Kidney (tissue), 14 donors: ENCODE data around the gene MCHR1. TPM values are rescaled to one million over a fixed set of nuclear protein-coding genes. Genes with fewer than 3 reads are reported as not detected.
"Not testable (repeated sequence)": the region's sequence is repeated elsewhere in the genome, so short reads cannot be mapped to it uniquely, and the experiment has no call there.

Experiments used
- DNase-seq, 5 donors: peaks; one replicate each; pipeline ENCODE4 v3.0.0-alpha.2; 2013 to 2020
- FAIRE-seq: peaks from 2 replicates; lab custom pipeline; 2012; peaks lifted over from hg19 to GRCh38; lab: Jason Lieb, UNC
- H3K27ac ChIP-seq, 2 donors: one replicate each; pipeline ENCODE4 v1.7.0; 2013; ENCODE audit warnings: low read depth in 2 of 2, low read length in 2 of 2, inconsistent platforms in 1 of 2
- H3K27me3 ChIP-seq: one replicate; pipeline ENCODE4 v1.7.1; 2013; ENCODE audit warnings: low read length, inconsistent platforms; ENCODE audit not compliant: control insufficient read depth, insufficient read depth
- H3K36me3 ChIP-seq, 3 donors: one replicate each; pipeline versions ENCODE4 v1.7.0 to v1.7.1; 2013; ENCODE audit warnings: low read length in 3 of 3, control low read depth in 1 of 3, inconsistent platforms in 1 of 3; ENCODE audit not compliant: insufficient read depth in 3 of 3, control insufficient read depth in 2 of 3
- H3K4me1 ChIP-seq, 3 donors: one replicate each; pipeline versions ENCODE4 v1.7.0 to v1.7.1; 2013; ENCODE audit warnings: low read length in 3 of 3, inconsistent platforms in 1 of 3, low read depth in 1 of 3; ENCODE audit not compliant: control insufficient read depth in 2 of 3, insufficient read depth in 2 of 3
- H3K4me3 ChIP-seq, 3 donors: one replicate each; pipeline versions ENCODE4 v1.7.0 to v1.8.1; 2013; ENCODE audit warnings: low read length in 3 of 3, control low read depth in 1 of 3, inconsistent platforms in 1 of 3
- H3K9ac ChIP-seq, 3 donors: one replicate each; pipeline versions ENCODE4 v1.7.0 to v1.7.1; 2013; ENCODE audit warnings: low read length in 3 of 3, control low read depth in 1 of 3, inconsistent platforms in 1 of 3
- H3K9me3 ChIP-seq, 3 donors: one replicate each; pipeline versions ENCODE4 v1.7.0 to v1.7.1; 2013; ENCODE audit warnings: low read length in 3 of 3, control low read depth in 1 of 3, inconsistent platforms in 1 of 3; ENCODE audit not compliant: control insufficient read depth in 2 of 3, insufficient read depth in 1 of 3
- CTCF ChIP-seq: IDR thresholded peaks from 3 replicates; pipeline ENCODE4 v1.5.1; 2012; ENCODE audit warnings: mild to moderate bottlenecking, moderate library complexity, borderline replicate concordance; ENCODE audit not compliant: insufficient read depth; ENCODE audit errors: extremely low read depth
- intact Hi-C: fragments of 100-400 bp; cut with DNase I; formaldehyde crosslinking; loops from one replicate; pipeline ENCODE4 v1.11.1; 2022
- polyA plus RNA-seq: library from polyadenylated mRNA; stranded (reverse); fragments of 350-450 nt; fragmentation: Illumina TruSeq; extraction: RNeasy Lipid Tissue Mini Kit (QIAGEN cat#74804); gene quantifications from one replicate; pipeline ENCODE4 v1.2.3, GENCODE V29; 2014; ENCODE audit warnings: low read depth, low replicate concordance; ENCODE audit not compliant: insufficient read depth
- total RNA-seq: library from RNA; stranded (reverse); fragmentation: NEBNext Ultra II Directional; extraction: Animal tissue kit (Norgen Biotek cat#: 25700); gene quantifications from one replicate; pipeline ENCODE4 v1.2.1, GENCODE V29; 2021
- donor health status: control.
- donor health status: control.
- donor health status: control.
- donor health status: control.
- donor health status: control.
- donor health status: DM: yes; HTN: yes; CAD: no.
- donor health status: Normal renal cell carcinoma (clear cell type).

Gene MCHR1
- total and polyA plus RNA-seq, 2 donors from 2014 or later, result not detected

GRCh38 chr22:40654522-40655167, 24.6 kb upstream of the MCHR1 start:
- H3K4me3 ChIP-seq, result peak overlapping the region in 1 of 3 donors; percentile 30
- peak overlapping the region; percentile 72 to 82 for H3K27ac ChIP-seq
- intact Hi-C loops, result no loop called here
- no peaks in the 10 kb centered on the region for H3K9me3 ChIP-seq
- no peaks in the 10 kb centered on the region for H3K36me3 ChIP-seq
- no peaks in the 10 kb centered on the region for H3K27me3 ChIP-seq
- H3K9ac ChIP-seq, result peak overlapping the region in 1 of 3 donors; percentile 56
- peak; percentile 27 for TF ChIP-seq CTCF
- H3K4me1 ChIP-seq, result peaks cover 3 to 18% (median 17%) of the 10 kb centered on the region in 3 donors
- peak in 3 of 5 donors; percentile 44 to 79 (median 67) for DNase-seq
- no peak for FAIRE-seq

DNA sequence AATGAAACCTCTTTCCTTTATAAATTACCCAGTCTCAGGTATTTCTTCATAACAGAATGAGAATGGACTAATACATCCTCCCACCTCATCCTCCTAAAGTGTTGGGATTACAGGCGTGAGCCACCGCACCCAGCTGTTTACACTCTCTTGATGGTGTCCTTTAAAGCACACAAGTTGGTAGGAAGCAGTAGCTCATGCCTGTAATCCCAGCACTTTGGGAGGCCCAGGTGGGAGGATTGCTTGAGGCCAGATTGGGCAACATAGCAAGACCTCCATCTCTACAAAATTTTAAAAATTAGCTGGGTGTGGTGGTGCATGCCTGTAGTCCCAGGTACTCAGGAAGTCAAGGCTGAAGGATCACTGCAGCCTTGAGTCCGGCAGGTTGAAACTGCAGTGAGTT, 23.3 kb upstream of the MCHR1 start:
- H3K4me3 ChIP-seq, FAIRE-seq, intact Hi-C loops, H3K36me3 ChIP-seq, H3K27ac ChIP-seq, H3K9ac ChIP-seq, H3K27me3 ChIP-seq, DNase-seq, H3K9me3 ChIP-seq: not testable (repeated sequence)
- H3K4me1 ChIP-seq, result peaks cover 3 to 18% (median 17%) of the 10 kb centered on the region in 3 donors

DNA sequence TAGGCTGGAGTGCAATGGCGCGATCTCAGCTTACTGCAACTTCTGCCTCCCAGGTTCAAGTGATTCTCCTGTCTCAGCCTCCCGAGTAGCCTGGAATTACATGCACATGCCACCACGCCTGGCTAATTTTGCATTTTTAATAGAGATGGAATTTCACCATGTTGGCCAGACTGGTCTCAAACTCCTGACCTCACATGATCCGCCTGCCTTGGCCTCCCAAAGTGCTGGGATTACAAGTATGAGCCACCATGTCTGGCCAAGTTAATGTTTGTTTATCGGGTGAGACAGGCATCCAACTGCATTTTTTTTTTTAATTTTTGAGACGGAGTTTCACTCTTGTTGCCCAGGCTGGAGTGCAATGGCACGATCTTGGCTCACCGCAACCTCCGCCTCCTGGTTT, 22.6 kb upstream of the MCHR1 start:
- H3K9me3 ChIP-seq, intact Hi-C loops, H3K27ac ChIP-seq, DNase-seq, H3K27me3 ChIP-seq, H3K4me3 ChIP-seq, H3K36me3 ChIP-seq, FAIRE-seq, H3K9ac ChIP-seq: not testable (repeated sequence)
- peaks cover 3 to 18% (median 17%) of the 10 kb centered on the region in 3 donors for H3K4me1 ChIP-seq

DNA sequence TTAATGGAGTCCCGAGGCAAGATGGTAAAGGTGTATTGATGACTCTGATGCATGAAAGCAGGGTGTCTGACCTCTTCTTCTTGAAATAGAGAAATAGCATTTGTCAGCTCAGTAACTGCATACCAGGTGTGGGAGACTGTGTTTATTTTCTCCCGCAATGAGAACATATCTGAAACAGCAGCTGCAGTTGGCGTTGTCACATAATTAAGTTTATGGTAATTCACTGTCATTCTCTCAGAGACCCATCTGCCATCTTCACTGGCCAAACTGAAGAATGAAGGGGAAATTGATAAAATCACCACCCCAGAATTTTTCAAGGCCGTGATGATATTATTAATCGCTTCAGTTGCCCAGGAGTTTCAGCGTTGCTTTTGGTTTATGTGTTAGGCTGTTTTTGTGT, 20.1 kb upstream of the MCHR1 start:
- FAIRE-seq (no peak), DNase-seq (no peak)
- Histone ChIP-seq H3K4me3 (no peak overlapping the region), H3K9me3 (no peaks in the 10 kb centered on the region), H3K27ac (no peak overlapping the region), H3K4me1 (peaks cover 3 to 7% (median 6%) of the 10 kb centered on the region in 3 donors), H3K27me3 (no peaks in the 10 kb centered on the region), H3K9ac (no peak overlapping the region), H3K36me3 (no peaks in the 10 kb centered on the region)
- intact Hi-C loops, result no loop called here
- no peak for TF ChIP-seq CTCF
